A673 (cell line): ENCODE measurements around the gene MAPK4. TPM values are rescaled to one million over a fixed set of nuclear protein-coding genes. Genes with fewer than 3 reads are reported as not detected.

Experiments used
- BruUV-seq: library from RNA; stranded (reverse); fragments of 400-500 nt; replicated peaks from 2 replicates; lab custom pipeline; 2021; lab: Mats Ljungman, UMichigan
- CTCF ChIA-PET: fragments of 300-600 bp; sonication (Branson Sonifier 250); formaldehyde crosslinking; loops from one replicate; lab custom pipeline; 2022; ENCODE audit warnings: antibody characterized with exemption; lab: Charles Lee
- POLR2A ChIA-PET: fragments of 300-600 bp; sonication (Branson Sonifier 250); formaldehyde crosslinking; loops from one replicate; lab custom pipeline; 2022; ENCODE audit warnings: antibody characterized with exemption; ENCODE audit not compliant: low non-redundant PET; lab: Charles Lee
- DNase-seq: peaks from one replicate; pipeline ENCODE4 v3.0.0-alpha.2; 2015; ENCODE audit warnings: low spot score
- H3K27ac ChIP-seq: fragments of 200-600 bp; sonication (generic); 2 replicates; pipeline ENCODE4 v1.5.1; 2016; ENCODE audit warnings: mixed run types, low read depth, mild to moderate bottlenecking, mixed read lengths, antibody characterized with exemption, low read length; ENCODE audit not compliant: poor library complexity, severe bottlenecking
- H3K27me3 ChIP-seq: fragments of 200-600 bp; sonication (generic); replicated peaks from 2 replicates; pipeline ENCODE4 v1.6.1; 2017; ENCODE audit warnings: mixed run types, low read depth, mild to moderate bottlenecking, mixed read lengths, antibody characterized with exemption, low read length; ENCODE audit not compliant: insufficient read depth, poor library complexity
- H3K36me3 ChIP-seq: fragments of 200-600 bp; sonication (generic); 2 replicates; pipeline ENCODE4 v1.6.1; 2016; ENCODE audit warnings: mixed run types, mild to moderate bottlenecking, mixed read lengths, antibody characterized with exemption, low read length; ENCODE audit not compliant: insufficient read depth, poor library complexity, severe bottlenecking
- H3K4me1 ChIP-seq: fragments of 200-600 bp; sonication (generic); 2 replicates; pipeline ENCODE4 v1.6.1; 2017; ENCODE audit warnings: mixed run types, mild to moderate bottlenecking, mixed read lengths, antibody characterized with exemption, low read length; ENCODE audit not compliant: insufficient read depth, poor library complexity, severe bottlenecking
- H3K4me3 ChIP-seq: fragments of 200-600 bp; sonication (generic); 2 replicates; pipeline ENCODE4 v1.5.1; 2016; ENCODE audit warnings: low read depth, mixed run types, mild to moderate bottlenecking, mixed read lengths, low read length; ENCODE audit not compliant: poor library complexity, severe bottlenecking
- H3K9me3 ChIP-seq: fragments of 200-600 bp; sonication (generic); 2 replicates; pipeline ENCODE4 v1.6.1; 2016; ENCODE audit warnings: mixed run types, low read depth, mild to moderate bottlenecking, mixed read lengths, antibody characterized with exemption, low read length; ENCODE audit not compliant: poor library complexity, severe bottlenecking
- EZH2 ChIP-seq: fragments of 200-600 bp; sonication (generic); IDR thresholded peaks from 2 replicates; pipeline ENCODE4 v1.6.1; 2017; ENCODE audit warnings: borderline replicate concordance, low read depth, mild to moderate bottlenecking, mixed read lengths, antibody characterized with exemption, low read length; ENCODE audit not compliant: poor library complexity, severe bottlenecking
- intact Hi-C: fragments of 100-400 bp; cut with micrococcal nuclease; formaldehyde crosslinking; loops from one replicate; pipeline ENCODE4 v1.10.0; 2022; ENCODE audit not compliant: unreplicated experiment
- total RNA-seq: library from RNA; stranded (reverse); gene quantifications from 2 replicates; pipeline ENCODE4 v1.2.3, GENCODE V29; 2021
- TF ChIP-seq, protein P1 (sequence below): fragments of 300-800, 200-600 bp; sonication (generic); conservative IDR thresholded peaks from 2 replicates; pipeline ENCODE4 v1.5.1; 2017; ENCODE audit warnings: low read depth, mild to moderate bottlenecking, antibody characterized with exemption, low read length, moderate library complexity, mixed read lengths

Gene MAPK4
- total RNA-seq, 1 experiment from 2014 or later, result 0.62 TPM

DNA sequence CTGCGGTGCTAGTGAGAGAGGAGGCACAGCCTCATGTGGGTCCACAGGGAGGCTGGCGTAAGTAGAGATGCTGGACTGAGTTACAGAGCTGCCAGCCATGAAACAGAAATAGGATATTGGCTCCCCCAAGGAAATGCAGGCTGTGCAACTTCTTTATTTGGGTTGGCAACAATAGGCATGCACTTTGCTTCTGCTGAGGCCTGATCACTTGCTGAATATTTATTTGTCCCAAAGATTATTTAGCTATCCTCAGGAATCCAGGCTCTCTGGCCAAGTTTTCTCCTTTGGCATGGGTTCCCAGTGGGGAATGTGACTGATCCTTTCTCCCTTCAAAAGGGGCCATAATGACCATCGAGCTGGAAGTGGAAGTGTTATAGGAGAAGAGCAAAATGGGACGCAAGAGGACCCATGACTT is 60.0 kb downstream of the MAPK4 start:
- CTCF ChIA-PET, result no interaction called here
- H3K27me3 ChIP-seq, result peaks cover 28% of the 10 kb centered on the region
- H3K9me3 ChIP-seq, result no peaks in the 10 kb centered on the region
- H3K36me3 ChIP-seq, result no peaks in the 10 kb centered on the region
- POLR2A ChIA-PET, result no interaction called here
- intact Hi-C loops, result no loop called here
- H3K4me1 ChIP-seq, result no peaks in the 10 kb centered on the region
- no TSS peak for BruUV-seq
- H3K4me3 ChIP-seq, result no peak overlapping the region
- no peak overlapping the region for H3K27ac ChIP-seq
- TF ChIP-seq, protein P1, sequence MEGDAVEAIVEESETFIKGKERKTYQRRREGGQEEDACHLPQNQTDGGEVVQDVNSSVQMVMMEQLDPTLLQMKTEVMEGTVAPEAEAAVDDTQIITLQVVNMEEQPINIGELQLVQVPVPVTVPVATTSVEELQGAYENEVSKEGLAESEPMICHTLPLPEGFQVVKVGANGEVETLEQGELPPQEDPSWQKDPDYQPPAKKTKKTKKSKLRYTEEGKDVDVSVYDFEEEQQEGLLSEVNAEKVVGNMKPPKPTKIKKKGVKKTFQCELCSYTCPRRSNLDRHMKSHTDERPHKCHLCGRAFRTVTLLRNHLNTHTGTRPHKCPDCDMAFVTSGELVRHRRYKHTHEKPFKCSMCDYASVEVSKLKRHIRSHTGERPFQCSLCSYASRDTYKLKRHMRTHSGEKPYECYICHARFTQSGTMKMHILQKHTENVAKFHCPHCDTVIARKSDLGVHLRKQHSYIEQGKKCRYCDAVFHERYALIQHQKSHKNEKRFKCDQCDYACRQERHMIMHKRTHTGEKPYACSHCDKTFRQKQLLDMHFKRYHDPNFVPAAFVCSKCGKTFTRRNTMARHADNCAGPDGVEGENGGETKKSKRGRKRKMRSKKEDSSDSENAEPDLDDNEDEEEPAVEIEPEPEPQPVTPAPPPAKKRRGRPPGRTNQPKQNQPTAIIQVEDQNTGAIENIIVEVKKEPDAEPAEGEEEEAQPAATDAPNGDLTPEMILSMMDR, result no peak
- no peak for TF ChIP-seq EZH2
- no peak for DNase-seq

- ChIA-PET POLR2A (no interaction called here), CTCF (no interaction called here)
- Histone ChIP-seq H3K4me1 (no peaks in the 10 kb centered on the region), H3K27me3 (peaks cover 27% of the 10 kb centered on the region), H3K36me3 (no peaks in the 10 kb centered on the region), H3K27ac (no peak overlapping the region), H3K9me3 (no peaks in the 10 kb centered on the region), H3K4me3 (no peak overlapping the region)
- intact Hi-C loops, result no loop called here
- DNase-seq, result no peak
- TF ChIP-seq EZH2, result no peak
- TF ChIP-seq, protein P1, result no peak
- BruUV-seq, result no TSS peak
These were observed 60.4 kb downstream of the MAPK4 start for GRCh38 chr18:50620319-50620718.

- Histone ChIP-seq H3K36me3 (no peaks in the 10 kb centered on the region), H3K4me1 (no peaks in the 10 kb centered on the region), H3K27me3 (peaks cover 19% of the 10 kb centered on the region), H3K4me3 (no peak overlapping the region), H3K9me3 (no peaks in the 10 kb centered on the region), H3K27ac (no peak overlapping the region)
- ChIA-PET POLR2A (no interaction called here), CTCF (no interaction called here)
- no TSS peak for BruUV-seq
- TF ChIP-seq EZH2, result no peak
- TF ChIP-seq, protein P1, result no peak
- no peak for DNase-seq
- intact Hi-C loops, result no loop called here
These were observed 61.5 kb downstream of the MAPK4 start for GRCh38 chr18:50621366-50621765.
